Measurements from ENCODE around the gene NUP85.
"Not testable (repeated sequence)": the region's sequence is repeated elsewhere in the genome, so short reads cannot be mapped to it uniquely, and the experiment has no call there.

Gene NUP85

DNA sequence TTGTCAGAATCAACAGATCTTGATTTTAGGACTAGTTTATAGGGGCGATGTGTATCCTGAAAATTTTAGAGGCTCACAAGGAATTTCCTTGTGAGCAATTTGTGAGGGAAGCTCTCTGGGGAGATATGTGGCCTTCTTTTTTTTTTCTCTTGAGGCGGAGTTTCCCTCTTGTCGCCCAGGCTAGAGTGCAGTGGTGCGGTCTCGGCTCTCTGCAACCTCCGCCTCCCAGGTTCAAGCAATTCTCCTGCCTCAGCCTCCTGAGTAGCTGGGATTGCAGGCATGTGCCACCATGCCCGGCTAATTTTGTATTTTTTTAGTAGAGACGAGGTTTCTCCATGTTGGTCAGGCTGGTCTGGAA lies 1.6 kb downstream of the NUP85 start:
- DNase-seq, result not testable (repeated sequence)

GRCh38 chr17:75207760-75208159 lies 2.3 kb downstream of the NUP85 start:
- no peak for DNase-seq

GRCh38 chr17:75208161-75208560 lies 2.7 kb downstream of the NUP85 start:
- no peak for DNase-seq

DNA sequence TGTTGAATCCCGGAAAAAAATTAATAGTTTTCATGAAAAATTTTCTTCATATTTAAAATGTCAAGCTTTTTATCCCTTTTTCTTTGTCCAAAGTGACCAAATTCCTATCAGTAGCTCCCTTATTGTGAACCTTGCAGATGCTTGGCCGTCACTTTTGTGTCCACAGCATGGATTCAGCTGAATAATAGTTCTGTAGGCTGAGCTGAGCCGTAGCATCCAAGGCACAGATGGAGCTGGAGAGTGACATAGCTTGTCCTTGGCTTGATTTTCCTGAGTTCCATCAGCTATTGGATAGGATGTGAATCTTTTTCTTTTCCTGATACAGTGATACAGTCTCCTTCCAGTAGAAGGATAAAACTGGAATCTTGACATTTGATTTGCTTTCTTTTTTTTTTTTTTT lies 3.6 kb downstream of the NUP85 start:
- no peak for DNase-seq

DNA sequence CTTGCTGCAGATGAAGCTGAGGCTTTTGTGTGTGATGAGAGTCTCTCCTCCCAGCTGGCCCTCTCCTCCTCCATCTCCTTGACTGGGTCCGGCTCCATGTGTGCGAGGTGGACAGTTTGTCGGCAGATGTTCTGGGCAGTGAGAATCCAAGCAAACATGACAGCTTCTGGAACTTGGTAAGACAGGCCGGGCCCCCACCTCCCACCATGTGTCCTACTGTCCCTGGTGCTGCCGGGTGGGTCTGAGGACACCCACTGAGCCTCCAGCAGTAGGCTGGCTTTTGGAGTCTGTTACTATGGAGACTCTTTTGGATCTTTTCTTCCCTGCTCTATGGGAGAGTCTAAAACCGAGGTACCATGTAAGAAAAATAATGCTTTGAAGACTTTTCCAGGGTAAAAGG lies 12.7 kb downstream of the NUP85 start:
- no peak for DNase-seq

- no peak for DNase-seq
Observed at GRCh38 chr17:75219815-75220214, 14.3 kb downstream of the NUP85 start.

DNA sequence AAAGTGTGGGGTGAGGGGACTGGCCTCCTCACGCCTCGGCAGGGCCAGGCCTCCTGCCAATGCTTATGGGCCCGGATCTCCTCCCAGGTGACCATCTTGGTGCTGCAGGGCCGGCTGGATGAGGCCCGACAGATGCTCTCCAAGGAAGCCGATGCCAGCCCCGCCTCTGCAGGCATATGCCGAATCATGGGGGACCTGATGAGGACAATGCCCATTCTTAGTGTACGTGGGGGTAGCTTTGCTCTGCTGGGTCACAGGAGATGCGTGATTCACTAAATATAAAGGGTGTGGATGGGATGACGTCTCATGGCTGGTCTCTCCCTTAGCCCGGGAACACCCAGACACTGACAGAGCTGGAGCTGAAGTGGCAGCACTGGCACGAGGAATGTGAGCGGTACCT lies 19.5 kb downstream of the NUP85 start:
- no peak for DNase-seq

- no peak for DNase-seq
Observed at GRCh38 chr17:75227729-75228128, 22.2 kb downstream of the NUP85 start.

- DNase-seq, result no peak
Observed at GRCh38 chr17:75228305-75228704, 22.8 kb downstream of the NUP85 start.

- DNase-seq, result no peak
Observed at GRCh38 chr17:75228847-75229246, 23.4 kb downstream of the NUP85 start.

GRCh38 chr17:75231071-75231470 lies 25.6 kb downstream of the NUP85 start:
- DNase-seq, result no peak

DNA sequence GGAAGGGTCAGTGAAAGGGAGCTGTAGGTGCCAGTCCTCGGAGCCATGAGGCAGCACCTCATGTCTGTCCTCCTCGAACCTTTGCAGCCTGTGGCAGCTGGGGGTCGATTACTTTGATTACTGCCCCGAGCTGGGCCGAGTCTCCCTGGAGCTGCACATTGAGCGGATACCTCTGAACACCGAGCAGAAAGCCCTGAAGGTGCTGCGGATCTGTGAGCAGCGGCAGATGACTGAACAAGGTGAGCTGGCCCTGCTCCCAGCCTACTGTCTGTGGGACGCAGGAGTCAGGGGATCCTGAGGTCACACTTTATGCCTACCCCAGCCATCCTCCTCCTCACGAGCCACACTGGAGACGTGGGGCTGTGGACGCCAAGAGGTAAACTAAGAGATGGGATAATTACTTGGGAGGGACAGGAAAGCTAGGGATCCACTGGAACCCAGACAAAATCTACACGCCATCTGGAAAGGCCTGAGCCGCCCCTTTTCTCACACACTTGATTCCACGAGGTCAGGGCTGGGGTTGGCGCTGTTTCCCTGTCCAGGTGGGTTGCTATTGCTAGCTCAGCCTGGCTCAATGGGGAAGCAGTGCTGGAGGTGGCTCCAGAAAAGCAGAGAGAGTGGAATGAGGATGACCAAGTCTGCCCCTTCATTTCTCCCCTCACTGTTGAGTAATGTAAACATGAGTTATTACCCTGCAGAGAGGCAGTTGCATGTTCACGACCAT lies 26.4 kb downstream of the NUP85 start:
- no peak for DNase-seq

GRCh38 chr17:75232786-75233185 lies 27.3 kb downstream of the NUP85 start:
- no peak for DNase-seq

- no peak for DNase-seq
Observed at GRCh38 chr17:75237100-75238014, 31.9 kb downstream of the NUP85 start.

DNA sequence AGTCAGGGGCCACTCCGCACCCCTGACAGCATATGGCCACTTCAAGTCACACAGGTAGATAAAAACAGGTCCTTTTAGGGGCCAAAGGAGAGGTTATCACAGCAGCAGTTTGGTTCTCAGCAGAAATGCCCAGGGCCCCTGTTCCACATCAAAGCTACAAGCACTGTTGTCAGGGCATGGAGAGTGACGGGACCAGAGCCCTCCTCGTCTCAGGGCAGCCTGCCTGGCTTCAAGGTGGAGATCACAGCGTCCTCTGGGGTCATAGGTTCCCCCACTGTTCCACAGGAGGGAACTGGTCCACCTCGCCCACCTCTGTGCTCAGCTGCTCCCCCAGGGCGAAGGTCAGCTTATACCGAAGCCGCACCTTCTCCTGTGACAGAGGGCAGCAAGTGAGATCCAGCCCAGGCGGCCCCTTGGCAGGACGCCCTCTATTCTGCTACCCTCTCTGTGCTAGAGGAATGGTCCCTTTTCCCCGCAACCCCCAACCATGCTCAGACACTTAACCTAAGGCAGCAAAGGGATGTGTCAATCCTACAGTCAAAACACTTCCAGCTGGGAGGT lies 32.6 kb downstream of the NUP85 start:
- DNase-seq, result no peak

DNA sequence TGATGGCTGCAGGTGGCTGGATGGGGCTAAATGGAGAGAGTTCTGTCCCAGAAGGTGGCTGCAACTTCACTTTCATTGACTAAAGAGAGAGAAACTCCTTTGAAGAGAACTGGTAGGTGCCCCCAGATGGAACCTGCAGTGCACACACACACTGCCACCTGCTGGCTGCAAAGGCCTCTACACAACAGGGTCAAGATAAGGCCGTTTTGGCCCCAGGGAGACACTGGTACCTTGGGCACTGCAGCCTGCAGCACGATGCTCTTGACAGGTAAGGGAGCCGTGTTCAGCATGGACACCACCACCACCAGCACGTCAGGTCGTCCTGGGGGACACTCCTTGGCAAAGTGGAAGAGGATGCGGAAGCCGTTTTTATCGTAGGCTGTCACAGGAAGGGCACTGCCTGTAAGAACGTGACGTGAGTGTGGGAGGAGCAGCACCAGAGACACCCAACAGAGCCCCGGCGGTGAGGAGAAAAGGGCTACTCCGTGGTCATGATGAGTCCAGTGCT lies 33.3 kb downstream of the NUP85 start:
- peak; percentile 64 to 79 for DNase-seq

- DNase-seq, result no peak
Observed at GRCh38 chr17:75239214-75239613, 33.7 kb downstream of the NUP85 start.

- no peak for DNase-seq
Observed at GRCh38 chr17:75239778-75240393, 34.4 kb downstream of the NUP85 start.

- DNase-seq, result peak; percentile 33 to 70
Observed at GRCh38 chr17:75240394-75241142, 35.1 kb downstream of the NUP85 start.

DNA sequence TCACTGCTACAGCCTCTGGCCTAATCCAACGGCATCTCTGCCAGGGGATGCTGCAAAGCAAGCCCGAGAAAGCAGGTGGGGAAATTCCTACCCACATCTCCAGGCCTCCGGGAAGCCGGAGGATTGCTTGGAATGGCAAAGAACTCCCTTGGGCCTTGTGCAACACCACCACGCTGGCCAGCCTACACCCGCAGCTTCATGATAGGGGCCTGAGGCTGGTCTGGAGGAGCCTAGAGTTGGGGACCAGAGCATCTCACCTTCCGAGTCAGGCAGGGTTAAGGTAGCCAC lies 35.6 kb downstream of the NUP85 start:
- no peak for DNase-seq

GRCh38 chr17:75241502-75241901 lies 36.0 kb downstream of the NUP85 start:
- DNase-seq, result no peak

DNA sequence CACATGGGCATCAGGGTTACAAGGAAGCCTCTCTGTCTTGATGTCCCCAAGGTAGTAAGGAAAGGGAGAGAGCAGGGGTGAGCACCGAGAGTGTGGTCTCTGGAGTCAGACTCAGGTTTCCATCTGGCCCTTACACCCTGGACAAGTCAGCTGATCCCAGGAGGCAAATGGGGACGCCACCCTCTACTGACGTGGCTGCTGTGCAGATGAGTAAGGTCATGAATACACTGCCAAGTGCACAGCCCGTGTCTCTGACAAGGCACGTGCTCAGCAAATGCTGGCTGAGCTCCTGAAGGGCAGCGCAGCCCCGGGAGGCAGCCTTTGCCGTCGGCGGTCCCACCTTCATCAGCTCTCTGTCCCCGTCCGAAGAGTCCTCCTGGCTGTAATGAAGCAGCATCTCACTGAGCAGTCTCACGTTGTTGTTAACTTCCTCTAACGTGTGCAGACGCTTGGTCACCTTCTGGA lies 36.5 kb downstream of the NUP85 start:
- DNase-seq, result no peak
